Amniotic epithelial cell (primary cell): ENCODE measurements around the gene RPL21.
"Not testable (repeated sequence)": the region's sequence is repeated elsewhere in the genome, so short reads cannot be mapped to it uniquely, and the experiment has no call there.

ENCODE experiments used
- DNase-seq: peaks from one replicate; pipeline ENCODE4 v3.0.0-alpha.2; 2010; ENCODE audit warnings: low read depth

The RPL21 gene

DNA sequence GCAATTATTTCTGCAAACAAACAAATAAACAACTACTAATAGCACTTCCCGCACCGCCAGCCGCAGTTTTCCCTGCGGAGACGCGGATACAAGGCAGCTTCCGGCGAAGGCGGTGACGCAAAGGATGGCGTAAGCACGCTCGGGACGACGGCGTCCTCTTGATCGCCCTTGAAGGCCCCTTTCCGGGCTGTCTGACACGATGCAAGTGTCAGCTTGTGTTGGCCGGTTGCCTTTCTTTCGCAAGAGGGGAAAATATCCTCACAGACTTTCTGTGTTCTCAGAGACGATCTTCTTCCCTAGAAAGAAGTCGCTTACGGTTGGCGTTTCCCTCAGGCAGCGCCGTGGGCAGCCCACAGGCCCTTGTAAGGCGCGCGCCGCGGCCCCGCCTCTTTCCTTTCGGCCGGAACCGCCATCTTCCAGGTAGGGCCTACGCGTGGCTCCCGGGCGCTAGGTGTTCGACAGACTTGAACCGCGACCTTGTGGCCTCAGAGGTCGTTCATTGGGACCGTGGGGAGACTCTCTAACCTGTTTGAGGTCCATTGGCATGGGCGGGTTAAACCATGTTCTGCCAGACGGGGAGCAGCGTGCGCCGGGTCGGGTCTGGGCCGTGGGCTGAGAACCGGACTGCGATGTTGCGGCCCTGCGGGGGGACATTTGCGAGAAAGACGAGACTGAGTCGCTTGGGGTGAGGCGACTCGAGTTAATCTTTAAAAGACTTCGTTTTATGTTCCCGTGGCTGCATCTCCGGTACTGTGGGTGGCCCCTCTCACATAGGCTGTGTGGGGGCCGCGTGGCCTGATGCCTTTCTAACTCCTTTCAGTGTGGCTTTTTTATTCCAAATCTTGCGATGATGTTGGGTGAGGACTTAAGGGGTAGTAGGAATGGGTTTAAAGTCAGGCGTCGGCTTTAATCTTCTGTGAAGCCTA lies at the start of gene RPL21:
Gene RPL21 (plus strand): TSS at position 393 of the 926 bp plus-strand sequence. CDS start 2,219 bp downstream, outside the sequence.
- peak; percentile 97 for DNase-seq

- no peak for DNase-seq
These were observed 49.7 kb upstream of the RPL21 start for GRCh38 chr13:27201661-27202060.

DNA sequence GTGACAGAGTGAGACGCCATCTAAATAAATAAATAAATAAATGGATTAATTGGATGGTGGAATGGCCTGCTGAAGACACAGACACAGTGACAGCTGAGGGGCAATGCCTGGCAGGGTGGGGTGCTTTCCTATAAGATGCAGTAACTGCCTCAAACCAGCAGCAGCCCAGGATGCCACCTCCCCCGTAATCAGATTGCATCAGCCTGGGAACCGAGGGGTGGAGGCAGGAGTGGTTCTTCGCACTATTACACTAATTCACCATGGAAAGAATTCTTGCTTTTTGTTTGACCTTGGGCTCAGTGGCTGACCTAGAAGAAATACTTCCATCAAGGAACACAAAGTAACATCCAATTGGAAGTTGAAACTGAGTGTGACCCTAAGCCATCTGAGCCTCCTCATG lies 48.2 kb upstream of the RPL21 start:
- no peak for DNase-seq

GRCh38 chr13:27203854-27204253 lies 47.5 kb upstream of the RPL21 start:
- DNase-seq: peak; percentile 34

GRCh38 chr13:27208514-27208913 lies 42.8 kb upstream of the RPL21 start:
- DNase-seq: no peak

DNA sequence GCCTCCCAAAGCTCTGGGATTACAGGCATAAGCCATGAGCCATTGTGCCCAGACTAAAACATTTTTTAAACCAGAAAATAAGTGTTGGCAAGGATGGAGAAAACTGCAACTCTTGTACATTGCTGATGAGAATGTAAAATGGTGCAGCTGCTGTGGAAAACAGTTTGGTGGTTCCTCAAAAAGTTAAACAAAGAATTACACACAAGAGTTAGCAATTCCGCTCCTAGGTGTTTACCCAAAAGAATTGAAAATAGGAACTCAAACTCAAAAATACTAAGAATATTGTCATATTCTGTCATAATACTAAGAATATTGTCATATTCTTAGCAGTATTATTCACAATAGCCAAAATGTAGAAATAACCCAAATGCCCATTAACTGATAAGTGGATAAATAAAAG lies 40.1 kb upstream of the RPL21 start:
- no peak for DNase-seq

DNA sequence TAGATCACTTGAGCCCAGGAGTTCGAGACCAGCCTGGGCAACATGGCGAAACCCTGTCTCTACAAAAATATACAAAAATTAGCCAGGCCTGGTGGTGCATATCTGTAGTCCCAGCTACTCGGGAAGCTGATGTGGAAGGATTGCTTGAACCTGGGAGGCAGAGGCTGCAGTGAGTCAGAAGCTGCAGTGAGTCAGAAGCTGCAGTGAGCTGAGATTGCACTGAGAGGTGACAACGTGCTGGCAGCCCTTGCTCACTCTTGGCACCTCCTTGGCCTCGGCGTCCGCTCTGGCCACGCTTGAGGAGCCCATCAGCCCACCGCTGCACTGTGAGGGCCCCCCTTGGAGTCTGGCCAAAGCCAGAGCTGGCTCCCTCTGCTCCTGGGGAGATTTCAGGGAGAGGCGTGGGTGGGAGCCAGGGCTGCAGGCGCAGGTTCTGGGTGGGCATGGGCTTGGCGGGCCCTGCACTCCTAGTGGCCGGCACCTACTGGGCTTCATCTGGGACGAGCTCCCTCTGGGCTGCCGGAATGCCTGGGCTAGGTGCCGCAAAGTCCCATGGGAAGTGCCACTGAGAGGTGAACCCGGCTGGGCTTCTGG lies 39.5 kb upstream of the RPL21 start:
- peak; percentile 71 for DNase-seq

DNA sequence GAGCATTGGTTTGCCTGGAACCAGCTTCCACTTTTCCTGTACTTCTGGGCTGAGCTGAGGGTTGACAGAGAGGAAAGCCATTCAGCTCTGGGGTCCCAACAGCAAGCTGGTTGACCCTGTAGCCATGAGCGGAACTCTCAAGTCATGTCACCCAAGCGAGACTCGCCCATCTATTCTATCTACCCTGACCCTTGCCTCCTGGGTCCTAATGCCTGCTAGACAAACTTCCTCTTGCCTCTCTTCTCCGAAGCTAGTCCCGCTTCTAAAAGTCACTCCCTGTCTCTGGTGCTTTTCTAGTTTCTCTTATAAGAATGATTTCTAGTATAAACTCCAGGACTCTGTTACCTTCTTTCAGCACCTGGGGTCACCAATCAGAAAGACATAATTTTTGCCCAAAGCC lies 38.0 kb upstream of the RPL21 start:
- DNase-seq: not testable (repeated sequence)

DNA sequence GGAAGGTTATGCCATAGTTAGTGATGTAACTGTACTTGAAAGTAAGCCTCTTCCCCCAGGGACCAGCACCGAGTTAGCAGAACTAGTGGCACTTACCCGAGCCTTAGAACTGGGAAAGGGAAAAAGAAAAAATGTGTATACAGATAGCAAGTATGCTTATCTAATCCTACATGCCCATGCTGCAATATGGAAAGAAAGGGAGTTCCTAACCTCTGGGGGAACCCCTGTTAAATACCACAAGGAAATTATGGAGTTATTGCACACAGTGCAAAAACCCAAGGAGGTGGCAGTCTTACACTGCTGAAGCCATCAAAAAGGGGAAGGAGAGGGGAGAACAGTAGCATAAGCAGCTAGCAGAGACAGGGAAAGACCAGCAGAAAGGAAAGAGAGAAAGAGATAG lies 33.6 kb upstream of the RPL21 start:
- not testable (repeated sequence) for DNase-seq

DNA sequence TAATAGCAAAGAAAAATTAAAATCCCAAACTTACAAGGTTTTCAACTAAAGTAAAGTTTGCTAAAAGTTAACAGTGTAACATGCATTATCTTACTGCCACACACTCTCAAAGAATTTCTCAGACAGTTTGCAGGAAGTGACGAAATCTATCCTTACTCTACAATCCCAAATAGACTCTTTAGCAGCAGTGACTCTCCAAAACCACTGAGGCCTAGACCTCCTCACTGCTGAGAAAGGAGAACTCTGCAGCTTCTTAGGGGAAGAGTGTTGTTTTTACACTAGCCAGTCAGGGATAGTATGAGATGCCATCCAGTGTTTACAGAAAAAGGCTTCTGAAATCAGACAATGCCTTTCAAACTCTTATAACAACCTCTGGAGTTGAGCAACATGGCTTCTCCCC lies 32.5 kb upstream of the RPL21 start:
- DNase-seq: peak; percentile 15

- DNase-seq: no peak
These were observed 31.7 kb upstream of the RPL21 start for GRCh38 chr13:27219611-27220010.

GRCh38 chr13:27222100-27222499 lies 29.3 kb upstream of the RPL21 start:
- not testable (repeated sequence) for DNase-seq

DNA sequence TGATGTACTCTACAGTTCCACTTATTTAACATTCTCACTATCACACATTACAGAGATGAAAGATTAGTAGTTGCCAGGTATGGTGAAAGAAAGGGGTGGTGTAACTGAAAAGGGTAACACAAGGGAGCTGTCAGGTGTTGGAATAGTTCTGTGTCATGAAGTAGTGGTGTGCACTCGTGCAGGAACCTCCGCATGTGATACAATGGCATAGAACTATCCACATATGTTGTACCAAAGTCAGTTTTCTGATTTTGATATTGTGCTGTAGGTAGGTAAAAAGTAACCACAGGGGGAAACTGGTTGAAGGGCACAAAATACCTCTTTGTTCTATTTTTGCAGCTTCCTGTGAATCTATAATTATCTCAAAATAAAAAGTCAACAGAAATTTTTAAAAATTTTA lies 24.4 kb upstream of the RPL21 start:
- DNase-seq: no peak

DNA sequence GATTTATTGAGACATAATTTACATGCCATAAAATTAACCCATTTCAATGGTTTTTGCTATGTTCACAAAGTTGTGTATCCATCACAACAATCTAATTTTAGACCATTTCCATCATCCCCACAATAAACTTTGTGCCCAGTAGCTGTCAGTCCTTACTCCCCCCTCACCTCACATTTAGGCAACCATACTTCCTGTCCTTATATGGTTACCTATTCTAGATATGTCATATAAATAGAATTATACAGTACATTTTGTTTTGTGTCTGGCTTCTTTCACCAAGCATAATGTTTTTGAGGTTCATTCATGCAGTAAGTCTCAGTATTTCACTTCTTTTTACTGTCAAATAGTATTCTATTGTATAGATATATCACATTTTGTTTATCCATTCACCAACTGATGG lies 23.2 kb upstream of the RPL21 start:
- DNase-seq: no peak

- no peak for DNase-seq
These were observed 21.7 kb upstream of the RPL21 start for GRCh38 chr13:27229642-27230041.

- no peak for DNase-seq
These were observed 17.4 kb upstream of the RPL21 start for GRCh38 chr13:27233964-27234363.

DNA sequence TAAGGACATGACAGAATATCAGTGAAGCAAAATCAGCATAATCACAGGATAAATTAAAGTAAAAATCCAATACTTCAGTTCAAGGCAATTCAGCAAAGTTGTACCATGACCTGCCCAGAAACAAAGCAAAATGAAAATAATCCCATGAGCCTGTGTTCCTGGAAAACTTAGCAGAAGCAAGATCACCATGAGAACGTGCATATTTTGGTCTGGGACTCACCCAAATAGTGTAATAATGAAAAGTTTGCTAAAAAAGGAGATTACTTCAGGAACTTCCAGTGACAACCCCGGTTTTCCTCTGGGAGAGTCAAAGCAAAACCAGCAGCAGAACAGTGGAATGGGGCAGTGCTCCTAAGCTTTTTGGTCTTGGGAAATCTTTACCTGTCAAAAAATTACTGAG lies 14.9 kb upstream of the RPL21 start:
- DNase-seq: no peak

GRCh38 chr13:27242702-27243101 lies 8.7 kb upstream of the RPL21 start:
- no peak for DNase-seq

GRCh38 chr13:27245610-27246009 lies 5.7 kb upstream of the RPL21 start:
- DNase-seq: no peak

DNA sequence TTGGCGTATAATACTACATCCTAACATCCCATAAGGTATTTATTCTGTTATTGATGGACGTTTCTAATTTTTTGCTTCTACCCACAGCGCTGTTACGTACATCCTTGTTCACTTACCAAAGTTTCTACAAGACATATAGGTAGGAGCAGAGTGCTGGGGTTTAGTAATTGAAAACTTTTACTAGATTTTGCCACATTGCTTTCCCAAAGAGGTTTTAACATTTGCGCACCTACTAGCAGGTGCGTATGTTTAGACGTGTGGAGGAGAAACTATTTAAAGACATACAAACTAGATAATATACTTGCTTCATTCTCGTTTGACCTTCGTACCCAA lies 559 bp upstream of the RPL21 start:
- DNase-seq: no peak

DNA sequence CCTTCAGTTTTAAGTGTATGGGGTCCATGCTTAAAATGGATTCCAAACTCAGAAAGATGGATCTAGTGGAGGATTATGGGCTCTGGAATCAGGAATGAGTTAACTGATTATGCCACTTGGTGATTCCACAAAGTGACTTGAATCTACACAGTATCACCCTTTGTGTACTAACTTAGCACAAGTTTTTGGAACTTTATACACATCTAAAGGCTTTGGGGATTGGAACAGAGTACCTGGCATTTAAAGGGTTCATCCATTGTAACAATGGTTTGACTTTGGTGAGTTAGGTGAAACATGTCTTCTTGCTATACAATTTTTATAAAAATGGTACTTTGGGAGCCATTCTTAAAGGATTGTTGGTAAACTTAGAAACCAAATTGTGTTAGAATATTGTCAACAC lies 1.1 kb downstream of the RPL21 start:
- DNase-seq: no peak

DNA sequence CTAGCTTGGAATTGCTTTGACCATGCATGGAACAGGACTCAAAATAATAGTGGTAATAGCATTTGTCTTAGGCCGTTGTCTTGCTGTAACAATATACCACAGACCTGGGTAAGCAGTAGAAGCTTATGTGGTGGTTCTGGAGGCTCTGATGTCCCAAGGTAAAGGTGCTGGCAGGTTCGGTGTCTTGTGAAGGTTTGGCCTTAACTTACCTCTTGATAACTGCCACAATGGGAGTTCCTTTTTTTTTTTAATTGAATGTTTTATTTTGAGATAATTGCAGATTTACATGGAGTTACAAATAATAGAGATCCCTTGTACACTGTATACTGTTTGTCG lies 5.8 kb downstream of the RPL21 start:
- no peak for DNase-seq

GRCh38 chr13:27257648-27258253 lies 6.4 kb downstream of the RPL21 start:
- no peak for DNase-seq
